ENCODE data around the gene OR2AT4.
A peak's percentile ranks its signal among the peaks of the same experiment; 100 is the strongest.

OR2AT4 gene

DNA sequence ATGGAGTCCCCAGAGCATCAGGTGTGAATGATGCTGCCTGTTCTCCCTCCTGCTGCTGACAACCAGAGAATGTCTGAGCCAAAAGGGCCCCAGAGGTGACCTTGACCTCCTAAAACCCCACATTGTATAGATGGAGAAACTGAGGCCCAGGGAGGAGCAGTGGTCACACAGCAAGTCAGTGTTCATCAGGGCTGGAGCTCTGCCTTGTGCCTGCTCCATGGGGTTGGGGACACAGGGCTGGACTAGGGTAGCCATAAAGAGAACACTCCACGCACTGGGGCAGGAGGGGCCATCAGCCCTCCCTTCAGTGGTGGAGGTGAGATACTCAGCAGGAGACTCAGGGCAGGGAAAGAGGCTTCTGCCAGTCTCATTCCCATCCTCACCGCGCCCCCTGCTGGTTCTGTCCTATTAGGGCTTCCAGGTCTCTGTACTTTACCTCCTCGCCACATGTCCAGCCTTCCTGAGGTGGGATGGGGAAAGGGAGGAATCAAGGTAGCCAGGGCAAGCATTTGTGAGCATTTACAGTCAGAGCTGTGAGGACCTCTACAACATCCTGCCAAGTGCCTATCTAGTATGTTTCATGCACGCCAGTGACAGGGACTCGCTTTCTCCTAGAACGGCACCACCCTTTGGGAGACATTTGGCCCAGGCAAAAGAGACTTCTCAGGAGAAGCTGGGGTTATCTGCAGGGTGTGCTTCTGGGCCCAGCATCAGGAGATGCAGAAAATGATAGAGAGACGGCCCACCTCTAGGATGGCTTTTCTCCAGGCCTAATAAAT is 64.7 kb downstream of the OR2AT4 start:
- DNase-seq, result peak in 39 of 58 donors; percentile 7 to 73 (median 30)

Measured in anterior cingulate cortex (tissue), 58 donors.